HG03469 (cell line): ENCODE measurements around the gene ATG12.
"Not testable (repeated sequence)": the region's sequence is repeated elsewhere in the genome, so short reads cannot be mapped to it uniquely, and the experiment has no call there.

Experiments used
- ATAC-seq: cut with Tn5 transposase; IDR thresholded peaks from one replicate; pipeline ENCODE4 v1.9.1; 2021; ENCODE audit warnings: mild to moderate bottlenecking, moderate library complexity, moderate number of reproducible peaks; ENCODE audit not compliant: unreplicated experiment

Gene ATG12

DNA sequence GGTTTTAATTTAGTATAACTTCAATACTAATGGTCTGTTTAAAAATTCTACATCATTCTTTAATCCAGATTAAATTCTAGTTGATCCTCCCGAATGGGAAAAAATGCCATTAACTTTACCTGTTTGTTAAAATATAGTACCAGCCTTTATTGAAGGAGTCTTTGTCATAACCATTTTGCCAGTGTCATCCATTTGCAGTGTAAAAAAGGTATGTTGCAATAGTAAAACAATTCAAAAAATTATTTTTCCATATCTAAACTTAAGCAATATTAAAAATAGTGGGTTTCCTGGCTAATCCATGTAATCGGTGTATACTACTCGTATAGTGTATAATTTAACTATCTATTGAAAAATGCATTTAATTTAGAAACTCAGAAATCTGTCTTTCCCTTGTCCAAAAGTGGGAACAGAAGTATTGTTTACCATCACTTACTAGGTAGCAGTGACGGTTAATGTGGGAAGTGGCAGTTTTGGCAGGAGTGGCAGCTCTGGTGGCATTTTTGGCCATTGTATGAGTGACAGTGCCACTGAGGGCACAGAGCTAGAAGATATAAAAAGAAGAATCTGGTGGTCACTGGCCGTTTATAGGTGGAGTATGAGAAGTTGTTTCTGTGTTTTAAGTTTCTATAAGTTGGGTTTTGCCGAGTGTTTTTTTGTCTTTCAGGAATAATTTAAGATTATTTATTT, 2.2 kb upstream of the ATG12 start:
- no peak for ATAC-seq

DNA sequence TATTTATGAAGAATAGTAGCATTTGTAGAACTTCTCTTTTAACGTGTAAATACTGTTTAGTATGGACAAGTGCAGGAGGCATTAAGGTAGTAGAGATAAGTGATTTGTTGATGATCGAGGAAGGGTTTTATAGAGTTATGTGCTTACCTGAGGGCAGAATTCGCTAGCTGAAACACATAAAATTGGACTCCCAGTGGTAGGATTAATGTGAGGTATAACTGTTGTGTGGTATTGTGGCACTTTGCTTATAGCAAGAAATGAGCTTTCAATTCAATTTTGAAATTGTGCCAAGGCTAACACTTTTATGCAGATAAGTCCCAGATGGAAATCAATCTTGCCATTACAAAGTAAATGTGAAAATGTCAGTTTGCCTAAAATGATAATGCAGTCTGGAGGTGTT, 1.6 kb upstream of the ATG12 start:
- ATAC-seq, result no peak

DNA sequence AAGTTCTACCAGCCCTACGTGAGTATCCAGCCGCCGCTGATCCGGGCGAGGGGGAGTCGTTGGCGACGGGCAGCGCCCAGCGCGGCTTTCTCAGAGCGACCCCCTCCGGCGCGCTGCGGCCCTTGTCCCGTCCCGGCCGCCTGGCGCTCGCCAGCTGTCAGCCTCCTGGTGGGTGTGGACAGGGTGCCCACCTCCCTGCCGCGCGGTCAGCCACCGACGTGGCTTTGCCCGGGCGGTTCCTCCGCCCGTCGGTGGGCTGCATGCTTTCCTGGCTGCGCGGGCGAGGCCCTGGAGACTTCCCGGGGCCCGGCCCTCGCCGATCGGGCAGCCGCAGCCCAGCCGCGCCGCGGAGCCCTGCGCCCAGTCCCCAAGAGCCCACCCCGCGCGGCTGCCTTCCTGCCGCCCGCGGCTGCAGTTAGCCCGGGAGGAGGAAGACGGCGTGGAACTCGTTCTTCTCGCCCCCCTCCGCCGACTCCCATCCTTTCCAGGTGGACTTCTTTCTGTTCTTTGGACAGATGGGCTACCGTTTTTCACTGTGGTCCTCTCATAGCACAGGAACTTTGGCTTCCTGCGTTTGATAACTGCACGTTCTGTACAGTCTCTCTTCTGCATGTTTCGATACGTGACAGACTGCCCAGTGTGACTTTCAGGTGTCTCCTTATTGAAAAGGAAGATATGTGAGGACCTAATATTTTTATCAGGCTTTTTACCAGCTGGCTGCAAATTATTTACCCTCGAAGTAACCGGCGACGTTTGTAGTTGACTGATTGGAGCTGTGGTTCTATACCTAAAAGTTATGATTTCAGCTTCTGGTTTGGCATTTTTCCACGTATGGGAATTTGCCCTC, 947 bp upstream of the ATG12 start:
- ATAC-seq, result peak; percentile 19

DNA sequence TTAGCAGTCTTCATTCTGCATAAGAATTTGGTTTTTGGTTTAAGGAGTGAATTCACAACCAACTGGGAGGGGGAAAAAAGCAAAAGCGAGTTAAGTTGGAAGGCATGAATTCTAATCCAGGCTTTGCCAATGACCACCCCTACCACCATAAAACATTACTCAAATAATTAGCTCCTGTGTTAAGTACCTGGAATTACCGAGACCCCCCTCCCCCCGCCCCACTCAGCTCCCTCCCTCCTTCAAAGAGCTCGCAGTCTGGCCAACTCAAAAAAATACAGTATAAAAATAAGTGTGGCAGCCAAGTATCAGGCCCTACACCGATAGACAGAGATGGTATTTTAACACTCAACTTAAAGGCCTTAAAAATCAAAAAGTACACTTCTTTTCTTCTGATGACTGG, 492 bp downstream of the ATG12 start:
- no peak for ATAC-seq

DNA sequence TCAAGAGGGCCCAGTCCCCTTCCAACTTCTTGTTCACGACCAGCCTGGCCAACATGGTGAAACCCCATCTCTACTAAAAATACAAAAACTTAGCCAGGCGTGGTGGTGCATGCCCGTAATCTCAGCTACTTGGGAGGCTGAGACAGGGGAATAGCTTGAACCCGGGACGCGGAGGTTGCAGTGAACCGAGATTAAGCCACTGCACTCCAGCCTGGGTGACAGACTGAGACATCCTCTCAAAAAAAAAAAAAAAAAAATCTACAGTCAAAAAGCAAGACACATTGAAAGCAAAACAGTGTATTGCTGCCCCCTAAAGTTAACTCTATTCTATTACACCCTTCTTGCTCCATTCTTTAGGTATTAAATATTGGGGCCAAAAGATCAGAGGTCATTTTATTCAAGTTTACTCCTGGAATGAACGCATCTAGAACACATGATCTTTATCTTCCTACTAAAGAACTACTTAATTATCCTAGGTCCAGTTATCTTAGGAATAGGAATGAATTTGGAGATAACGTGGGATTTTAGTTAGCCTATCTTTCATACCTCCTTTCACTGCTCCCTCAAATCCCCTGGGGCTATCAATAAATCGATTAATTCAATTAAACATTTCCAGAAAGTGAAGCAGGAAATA, 2.4 kb downstream of the ATG12 start:
- no peak for ATAC-seq

DNA sequence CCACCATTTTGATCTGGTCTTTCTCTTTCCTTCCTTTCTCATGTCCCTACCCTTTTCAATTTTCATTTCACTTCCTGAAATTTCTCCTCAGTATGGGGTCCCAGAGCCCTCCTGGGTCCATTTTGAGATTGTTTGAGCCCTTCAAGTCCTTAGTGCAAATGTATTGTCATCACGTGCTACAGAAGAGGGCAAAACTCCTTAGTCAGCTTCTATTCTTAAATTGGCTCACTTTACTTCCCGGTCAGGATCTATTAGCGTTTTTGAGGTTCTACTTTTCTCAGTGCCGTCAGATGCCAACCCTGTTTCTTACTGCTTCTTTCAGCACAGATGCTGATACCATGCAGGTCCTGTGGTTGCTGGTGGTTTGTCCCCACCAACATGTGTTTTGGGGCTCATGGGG, 5.9 kb downstream of the ATG12 start:
- ATAC-seq, result no peak

DNA sequence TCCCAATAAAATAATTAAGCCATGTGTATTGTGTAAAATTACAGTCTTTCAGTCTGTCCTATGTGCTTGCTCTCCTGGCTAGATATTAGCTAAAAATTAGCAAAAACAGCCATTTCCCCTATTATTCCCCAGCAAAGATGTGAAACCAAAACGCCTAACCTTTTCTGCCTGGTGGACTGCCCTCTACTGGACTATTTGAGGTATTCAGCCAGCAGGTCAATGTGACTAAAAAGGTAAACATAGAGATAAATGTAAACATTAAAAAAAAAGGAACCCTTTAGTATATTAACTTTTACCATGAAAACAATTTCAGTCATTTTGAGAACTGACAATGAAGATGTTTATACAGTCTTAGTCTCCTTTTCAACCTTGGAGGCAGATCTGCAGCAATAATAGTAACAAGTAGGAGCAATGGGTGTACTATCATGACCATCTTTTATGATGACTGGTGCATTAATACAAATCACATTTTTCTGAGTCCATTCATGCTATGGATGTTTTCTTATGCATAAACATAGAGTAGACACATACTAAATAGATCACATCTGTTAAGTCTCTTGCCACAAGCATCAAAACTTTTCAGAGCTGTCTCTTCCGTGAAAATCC, 10.1 kb downstream of the ATG12 start:
- ATAC-seq, result peak; percentile 66

DNA sequence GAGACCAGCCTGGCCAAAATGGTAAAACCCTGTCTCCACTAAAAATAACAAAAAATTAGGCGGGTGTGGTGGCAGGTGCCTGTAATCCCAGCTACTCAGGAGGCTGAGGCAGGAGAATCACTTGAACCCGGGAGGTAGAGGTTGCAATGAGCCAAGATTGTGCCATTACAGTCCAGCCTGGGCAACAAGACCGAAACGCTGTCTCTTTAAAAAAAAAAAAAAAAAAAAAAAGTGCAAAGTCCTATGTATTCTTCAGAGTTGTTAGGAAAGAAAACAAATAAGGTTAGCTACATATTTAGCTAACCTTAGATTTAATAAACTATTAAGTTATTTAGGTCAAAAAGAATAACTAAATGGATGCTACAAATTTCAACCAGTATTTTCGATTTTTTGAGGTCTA, 11.5 kb downstream of the ATG12 start:
- no peak for ATAC-seq

DNA sequence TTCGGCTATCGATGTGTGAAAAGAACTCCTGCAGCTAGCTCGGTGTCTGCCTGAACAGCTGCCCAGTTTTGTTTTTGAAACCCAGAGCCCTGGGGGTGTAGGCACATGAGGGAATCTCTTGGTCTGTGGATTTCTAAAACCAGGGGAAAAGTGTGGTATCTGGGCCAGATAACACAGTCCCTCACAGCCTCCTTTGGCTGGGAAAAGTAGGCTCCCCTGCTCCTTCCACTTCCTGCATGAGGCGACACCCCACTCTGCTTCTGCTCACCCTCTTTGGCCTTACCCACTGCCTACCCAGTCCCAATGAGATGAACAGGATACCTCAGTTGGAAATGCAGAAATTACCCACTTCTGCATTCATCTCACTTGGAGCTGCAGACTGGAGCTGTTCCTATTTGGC, 15.4 kb downstream of the ATG12 start:
- no peak for ATAC-seq

DNA sequence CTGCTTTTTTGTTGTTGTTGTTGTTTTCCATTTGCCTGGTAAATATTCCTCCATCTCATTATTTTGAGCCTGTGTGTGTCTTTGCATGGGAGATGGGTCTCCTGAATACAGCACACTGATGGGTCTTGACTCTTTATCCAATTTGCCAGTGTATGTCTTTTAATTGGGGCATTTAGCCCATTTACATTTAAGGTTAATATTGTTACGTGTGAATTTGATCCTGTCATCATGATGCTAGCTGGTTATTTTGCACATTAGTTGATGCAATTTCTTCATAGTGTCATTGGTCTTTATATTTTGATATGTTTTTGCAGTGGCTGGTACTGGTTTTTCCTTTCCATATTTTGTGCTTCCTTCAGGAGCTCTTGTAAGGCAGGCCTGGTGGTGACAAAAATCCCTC, 16.4 kb downstream of the ATG12 start:
- ATAC-seq, result not testable (repeated sequence)

DNA sequence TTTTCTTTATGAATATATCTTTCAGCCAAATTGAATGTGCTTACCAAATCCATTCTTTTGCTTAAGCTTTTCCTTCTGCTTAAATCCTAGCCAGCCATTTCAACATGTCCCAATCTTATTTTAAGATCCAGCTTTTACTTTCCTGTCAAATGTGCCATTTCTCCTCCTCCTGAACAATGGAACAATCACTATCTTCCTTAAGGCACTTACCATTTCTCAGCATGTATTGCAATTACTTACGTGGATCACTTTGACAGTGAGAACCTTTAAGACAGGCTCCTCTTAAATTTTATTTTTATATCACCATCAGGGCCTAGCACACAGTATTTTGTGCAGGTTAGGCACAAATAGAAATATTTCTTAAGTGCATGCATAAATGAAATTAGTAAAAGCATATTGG, 20.5 kb downstream of the ATG12 start:
- no peak for ATAC-seq

DNA sequence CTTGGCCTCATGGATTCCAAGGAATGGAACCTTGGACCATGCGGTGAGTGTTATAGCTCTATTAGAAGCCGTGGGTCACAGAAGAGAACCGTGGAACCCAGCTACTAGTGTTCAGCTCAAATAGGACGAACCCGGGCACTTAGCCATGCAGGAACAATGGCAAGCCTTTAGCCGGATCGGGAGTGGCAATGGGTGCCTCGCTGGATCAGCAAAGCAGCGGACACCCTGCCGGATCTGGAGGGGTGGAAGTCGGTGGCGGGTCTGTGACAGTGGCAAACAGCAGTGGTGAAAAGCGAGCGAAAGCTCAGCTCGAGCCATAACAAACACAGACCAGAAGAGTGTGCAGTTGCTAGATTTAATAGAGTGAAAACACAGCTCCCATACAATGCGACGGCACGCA, 22.5 kb downstream of the ATG12 start:
- no peak for ATAC-seq

DNA sequence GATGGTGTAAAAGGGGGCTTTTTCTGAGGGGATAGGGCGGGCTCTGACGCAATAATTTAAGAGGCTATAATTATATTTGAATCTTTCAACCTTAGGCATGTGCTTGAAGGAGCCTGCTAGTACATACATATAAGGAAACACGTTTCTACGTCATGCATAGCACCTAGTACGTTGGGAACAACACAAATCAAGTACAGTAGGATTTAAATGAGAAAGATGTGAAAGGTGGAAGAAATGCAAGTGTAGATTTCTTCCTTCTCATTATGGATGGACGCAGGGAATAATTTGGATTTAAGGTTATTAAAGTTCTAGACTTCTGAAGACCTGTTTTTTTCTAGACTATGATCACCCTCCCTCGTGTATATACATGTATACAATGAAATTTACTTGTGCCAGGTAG, 24.0 kb downstream of the ATG12 start:
- ATAC-seq, result no peak

DNA sequence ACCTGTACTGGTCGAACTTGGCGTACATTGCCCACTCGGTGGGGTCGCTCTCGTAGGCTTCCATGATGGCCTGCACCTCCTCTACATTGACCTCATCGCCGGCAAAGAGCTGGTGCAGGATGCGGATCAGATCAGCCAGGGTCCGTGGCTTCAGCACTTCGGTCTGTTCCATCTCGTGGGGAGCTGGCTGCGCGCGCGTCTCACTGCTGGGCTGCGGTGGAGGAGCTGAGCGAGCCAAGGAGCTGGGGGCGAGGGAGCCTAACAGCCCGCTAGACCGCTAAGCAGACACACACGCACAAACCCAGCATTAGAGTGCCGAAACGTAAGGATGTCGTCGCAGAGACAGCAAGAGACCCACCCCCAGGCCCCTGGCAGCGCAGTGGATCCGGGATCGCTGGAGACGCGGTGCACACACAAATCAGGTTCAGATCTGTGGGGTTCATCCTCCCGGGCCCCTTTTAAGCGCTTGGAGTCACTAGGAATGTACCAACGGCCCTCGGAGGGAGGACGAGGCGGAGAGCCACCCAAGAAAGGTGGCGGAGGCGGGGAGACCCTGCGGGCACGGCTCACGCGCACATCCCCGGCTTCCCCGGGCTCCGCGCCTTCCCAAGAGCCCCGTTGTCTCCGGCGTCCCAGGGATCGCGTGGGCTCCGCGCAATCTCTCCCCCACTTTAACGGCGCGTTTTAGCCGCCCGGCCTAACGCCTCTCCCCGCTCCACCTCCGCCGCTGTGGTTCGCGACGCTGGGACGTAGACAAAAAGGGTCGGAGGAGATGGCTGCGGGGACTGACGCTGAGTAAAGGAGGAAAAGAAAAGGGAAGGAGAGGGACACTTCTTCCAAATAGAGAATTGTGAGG, 24.9 kb downstream of the ATG12 start, which contains the start of gene CDO1:
Gene CDO1, minus strand, starts transcription at position 434 of the 856 bp plus-strand sequence. Its CDS starts 262 bp downstream, at position 172.
- no peak for ATAC-seq

DNA sequence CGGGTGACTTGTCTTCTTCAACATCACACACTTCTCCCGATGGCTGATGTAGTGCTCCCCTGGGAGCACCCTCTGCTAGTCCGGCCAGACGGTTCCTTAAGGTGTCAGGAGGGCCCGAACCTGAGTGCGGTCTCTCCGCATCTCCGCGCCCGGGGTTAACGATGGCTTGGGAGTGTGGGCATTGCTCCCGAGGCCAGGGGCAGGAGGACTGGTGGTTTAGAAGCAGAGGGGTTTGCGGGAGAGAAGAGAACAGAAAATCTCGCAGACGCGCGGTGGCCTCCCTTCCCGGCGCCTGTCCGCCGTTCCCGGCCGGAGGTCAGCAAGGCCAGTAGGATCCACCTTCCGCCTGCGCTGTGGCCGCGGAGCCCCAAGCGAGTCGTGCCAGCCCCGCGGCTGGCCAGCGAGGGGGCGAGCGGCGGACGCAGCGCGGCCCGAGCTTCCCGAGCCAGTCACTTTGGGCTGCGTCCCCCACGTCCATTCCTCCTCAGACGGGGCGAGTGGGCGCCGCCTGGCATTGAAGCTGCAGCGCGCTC, 25.6 kb downstream of the ATG12 start:
- no peak for ATAC-seq

DNA sequence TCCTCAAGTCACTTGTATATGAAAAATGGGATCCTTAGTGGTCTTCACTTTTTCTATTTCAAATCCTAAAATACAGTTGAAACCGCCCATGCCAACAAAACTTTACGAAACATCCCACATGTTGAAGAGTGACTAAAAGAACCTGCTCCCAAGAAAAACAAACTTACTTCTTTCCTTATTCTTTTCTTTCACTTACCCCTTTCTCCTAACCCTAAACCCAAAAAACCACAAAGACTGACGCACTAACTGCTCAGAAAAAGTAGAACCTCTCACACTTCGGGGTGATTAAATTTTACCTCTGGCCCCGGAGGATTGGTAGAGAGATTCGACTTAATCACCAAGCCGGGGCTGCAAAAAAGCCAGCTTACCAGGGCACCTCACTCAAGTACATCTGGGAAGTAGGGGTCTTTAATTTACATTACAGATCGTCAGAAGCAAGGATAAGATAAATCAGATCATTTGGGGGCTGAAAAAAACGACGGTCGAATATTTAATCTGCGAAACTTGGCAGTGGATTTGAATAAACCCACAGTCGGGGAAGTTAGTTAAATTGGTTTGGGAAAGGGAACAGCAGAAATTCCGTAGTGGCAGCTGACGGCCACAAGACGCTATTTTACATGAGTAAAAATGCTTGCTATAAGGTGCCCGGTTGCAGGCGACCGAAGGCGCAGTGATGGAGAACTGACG, 26.2 kb downstream of the ATG12 start:
- no peak for ATAC-seq

DNA sequence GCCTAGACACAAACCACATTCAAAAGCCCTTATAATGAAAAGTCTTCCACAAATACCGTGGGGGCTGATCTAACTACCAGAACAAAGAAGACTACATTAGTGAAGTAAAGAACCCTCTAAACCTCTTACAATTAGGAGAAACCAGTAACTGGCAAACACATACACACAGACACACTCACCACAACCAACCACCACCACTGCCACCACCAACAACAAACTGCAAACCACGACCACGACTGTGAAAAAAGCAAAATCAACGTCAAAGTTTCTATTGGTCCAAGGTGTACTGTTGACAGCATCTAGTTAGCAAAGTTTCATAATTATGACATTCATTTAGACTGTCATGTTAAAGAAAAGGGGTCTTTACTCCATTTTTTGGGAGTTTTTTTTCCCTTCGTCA, 27.6 kb downstream of the ATG12 start:
- ATAC-seq, result no peak

DNA sequence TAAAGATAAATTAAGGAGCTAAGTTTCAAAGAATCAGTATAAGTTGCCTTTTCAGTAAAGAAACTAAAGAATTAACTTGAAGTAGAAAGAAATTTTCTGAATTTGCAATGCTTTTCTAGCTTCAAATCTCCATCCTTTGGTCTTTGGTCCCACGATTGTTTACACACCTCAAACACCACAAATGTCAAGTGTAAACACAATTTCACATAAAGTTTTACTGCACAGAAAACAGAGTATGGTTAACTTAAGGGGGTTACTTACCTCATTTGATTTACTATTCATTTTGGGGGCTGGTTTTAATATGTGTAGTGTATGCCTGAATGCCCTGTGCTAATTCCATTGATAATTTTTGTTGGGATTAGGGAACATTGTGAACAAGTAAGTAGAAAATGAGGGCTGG, 29.0 kb downstream of the ATG12 start:
- no peak for ATAC-seq

DNA sequence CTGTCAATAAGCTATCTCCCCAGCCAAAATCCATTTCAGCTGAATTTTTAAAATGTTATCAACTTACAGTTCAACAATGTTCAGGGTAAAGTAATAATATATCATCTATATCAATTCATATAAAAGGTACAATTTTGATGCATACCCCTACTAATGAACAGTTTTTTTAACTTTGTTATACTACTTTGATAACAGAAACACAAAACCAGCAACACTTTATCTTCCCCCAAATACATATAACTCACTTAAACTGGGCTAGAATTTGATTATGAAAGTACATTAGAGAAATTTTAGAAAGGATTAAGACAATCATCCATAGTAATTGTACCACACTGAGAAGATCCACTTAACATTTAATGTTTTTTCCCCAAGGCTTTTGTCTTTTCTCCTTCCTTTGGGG, 30.0 kb downstream of the ATG12 start:
- no peak for ATAC-seq

DNA sequence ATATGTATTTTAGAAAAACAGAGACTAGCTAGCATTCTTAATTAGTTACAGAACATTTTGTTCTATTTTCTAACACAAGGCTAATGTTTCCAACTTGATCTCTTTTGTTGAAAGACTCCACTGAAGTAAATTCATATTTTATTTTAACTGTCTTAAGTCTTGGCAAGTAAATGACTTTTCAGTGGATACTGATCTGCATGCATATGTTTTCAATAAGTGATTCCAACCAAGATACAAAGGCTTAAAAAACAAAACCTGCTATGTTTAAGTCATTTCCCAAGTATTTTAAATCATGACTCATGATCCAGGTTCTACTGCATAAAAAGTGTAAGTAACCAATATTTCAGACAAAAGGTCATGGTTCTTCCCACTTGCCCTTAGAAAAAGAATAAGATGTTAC, 30.6 kb downstream of the ATG12 start:
- ATAC-seq, result no peak
